OCI-LY3 (cell line): ENCODE results near the gene EMX1.

Experiments used
- H2AFZ ChIP-seq: fragments of 200-600, 300-600 bp; shearing (Covaris generic); 2 replicates; pipeline ENCODE4 v1.6.0; 2014; ENCODE audit warnings: antibody characterized with exemption, low read depth, low read length
- H3K27ac ChIP-seq: fragments of 200-600, 300-600 bp; sonication (generic); 2 replicates; pipeline ENCODE4 v1.5.1; 2014; ENCODE audit warnings: mild to moderate bottlenecking, low read length, moderate library complexity, mixed read lengths
- H3K27me3 ChIP-seq: fragments of 200-600, 300-600 bp; sonication (generic); 2 replicates; pipeline ENCODE4 v1.6.1; 2014; ENCODE audit warnings: low read depth, low read length, mixed read lengths
- H3K36me3 ChIP-seq: fragments of 200-600, 300-600 bp; sonication (generic); replicated peaks from 2 replicates; pipeline ENCODE3; 2014; ENCODE audit warnings: low read depth, low read length, mixed read lengths
- H3K4me1 ChIP-seq: fragments of 300-600, 200-600 bp; sonication (generic); 2 replicates; pipeline ENCODE4 v1.6.1; 2014; ENCODE audit warnings: low read length, mixed read lengths
- H3K4me2 ChIP-seq: fragments of 200-600, 300-600 bp; sonication (generic); 2 replicates; pipeline ENCODE4 v1.6.1; 2014; ENCODE audit warnings: low read length, mixed read lengths
- H3K4me3 ChIP-seq: fragments of 300-600, 200-600 bp; sonication (generic); 2 replicates; pipeline ENCODE4 v1.5.1; 2014; ENCODE audit warnings: antibody characterized with exemption, mild to moderate bottlenecking, low read length, moderate library complexity
- H3K79me2 ChIP-seq: fragments of 300-600, 200-600 bp; shearing (Covaris generic); 2 replicates; pipeline ENCODE4 v1.6.1; 2014; ENCODE audit warnings: mild to moderate bottlenecking, low read length, mixed read lengths
- H3K9ac ChIP-seq: fragments of 300-600, 200-600 bp; shearing (Covaris generic); 2 replicates; pipeline ENCODE4 v1.6.0; 2014; ENCODE audit warnings: mild to moderate bottlenecking, low read length, moderate library complexity
- H3K9me3 ChIP-seq: fragments of 200-600, 300-600 bp; shearing (Covaris generic); 2 replicates; pipeline ENCODE4 v1.6.1; 2014; ENCODE audit warnings: low read length, mixed read lengths; ENCODE audit not compliant: insufficient read depth
- H4K20me1 ChIP-seq: fragments of 200-600, 300-600 bp; sonication (generic); 2 replicates; pipeline ENCODE4 v1.6.1; 2016; ENCODE audit warnings: low read length, mixed read lengths; ENCODE audit not compliant: insufficient read depth
- EZH2phosphoT487 ChIP-seq: fragments of 200-600 bp; shearing (Covaris generic); IDR thresholded peaks from 2 replicates; pipeline ENCODE4 v1.6.1; 2018; ENCODE audit warnings: antibody characterized with exemption, mixed run types, low read depth
- TF ChIP-seq, protein P1 (sequence below): fragments of 200-600, 300-600 bp; sonication (generic); IDR thresholded peaks from 2 replicates; pipeline ENCODE4 v1.5.1; 2014; ENCODE audit warnings: antibody characterized with exemption, low read length, low read depth

Gene EMX1

DNA sequence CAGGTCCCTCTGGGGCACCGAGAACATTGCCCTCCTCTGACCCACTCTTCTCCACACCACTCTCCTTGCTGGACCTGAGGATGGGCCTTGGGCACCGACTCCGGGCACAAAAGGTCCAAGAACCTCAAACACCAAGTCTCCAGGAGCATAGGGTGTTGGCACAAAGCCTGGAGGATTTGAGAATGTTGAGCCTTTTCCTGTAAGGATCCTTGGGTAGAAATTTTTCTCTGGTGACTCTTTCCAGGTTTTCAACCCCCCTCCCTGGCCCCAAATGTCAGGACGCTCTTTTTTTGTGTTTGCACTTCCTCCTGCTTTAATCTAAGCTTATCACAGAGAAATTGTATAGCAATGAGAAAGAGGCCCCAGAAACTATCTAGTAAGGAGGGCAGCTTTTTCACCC lies 20.9 kb upstream of the EMX1 start:
- TF ChIP-seq, protein P1, sequence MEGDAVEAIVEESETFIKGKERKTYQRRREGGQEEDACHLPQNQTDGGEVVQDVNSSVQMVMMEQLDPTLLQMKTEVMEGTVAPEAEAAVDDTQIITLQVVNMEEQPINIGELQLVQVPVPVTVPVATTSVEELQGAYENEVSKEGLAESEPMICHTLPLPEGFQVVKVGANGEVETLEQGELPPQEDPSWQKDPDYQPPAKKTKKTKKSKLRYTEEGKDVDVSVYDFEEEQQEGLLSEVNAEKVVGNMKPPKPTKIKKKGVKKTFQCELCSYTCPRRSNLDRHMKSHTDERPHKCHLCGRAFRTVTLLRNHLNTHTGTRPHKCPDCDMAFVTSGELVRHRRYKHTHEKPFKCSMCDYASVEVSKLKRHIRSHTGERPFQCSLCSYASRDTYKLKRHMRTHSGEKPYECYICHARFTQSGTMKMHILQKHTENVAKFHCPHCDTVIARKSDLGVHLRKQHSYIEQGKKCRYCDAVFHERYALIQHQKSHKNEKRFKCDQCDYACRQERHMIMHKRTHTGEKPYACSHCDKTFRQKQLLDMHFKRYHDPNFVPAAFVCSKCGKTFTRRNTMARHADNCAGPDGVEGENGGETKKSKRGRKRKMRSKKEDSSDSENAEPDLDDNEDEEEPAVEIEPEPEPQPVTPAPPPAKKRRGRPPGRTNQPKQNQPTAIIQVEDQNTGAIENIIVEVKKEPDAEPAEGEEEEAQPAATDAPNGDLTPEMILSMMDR = no peak
- no peak for TF ChIP-seq EZH2phosphoT487
- H3K27me3 ChIP-seq = no peaks in the 10 kb centered on the region
- H3K4me2 ChIP-seq = no peak overlapping the region

DNA sequence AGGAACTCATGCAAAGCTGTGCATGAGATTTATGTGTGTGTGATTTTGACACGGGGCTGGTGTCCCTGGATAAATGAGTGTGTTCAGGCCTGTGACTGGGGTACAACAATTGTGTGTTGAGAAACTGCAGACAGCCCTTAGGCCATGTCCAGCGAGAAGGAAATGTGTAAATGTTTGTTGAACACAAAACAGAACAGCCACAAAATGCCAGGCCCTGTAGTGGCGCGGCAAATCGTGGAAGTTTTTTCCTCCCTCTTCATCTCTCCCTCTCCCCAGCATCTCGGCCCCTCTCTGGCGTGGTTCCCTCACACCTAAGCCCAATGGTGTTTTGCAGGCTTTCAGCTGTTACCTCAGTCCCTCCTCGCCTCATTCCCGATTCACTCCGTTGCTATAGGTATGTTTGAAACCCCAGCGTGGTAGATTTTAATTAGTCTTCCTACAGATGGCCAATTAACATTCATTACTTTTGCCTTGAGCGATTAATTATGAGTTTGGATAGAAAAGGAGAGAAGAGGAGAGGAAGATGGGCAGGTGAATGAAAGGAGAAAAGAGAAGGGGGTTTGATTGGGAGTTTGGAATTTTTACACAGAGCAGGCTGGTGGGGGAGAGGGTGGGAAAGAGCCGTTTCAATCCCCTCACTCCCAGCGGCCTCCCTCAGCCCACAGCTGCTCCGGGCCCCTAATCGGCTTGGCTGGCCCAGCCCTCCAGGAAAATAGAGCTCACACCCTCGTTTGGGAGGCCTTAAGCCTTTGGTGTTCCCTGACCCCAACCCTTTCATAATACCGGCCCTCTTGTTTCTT lies 19.3 kb upstream of the EMX1 start:
- no peak overlapping the region for H3K27ac ChIP-seq
- H3K79me2 ChIP-seq = no peaks in the 10 kb centered on the region
- H4K20me1 ChIP-seq = no peaks in the 10 kb centered on the region
- TF ChIP-seq, protein P1 = no peak
- TF ChIP-seq EZH2phosphoT487 = no peak
- H3K36me3 ChIP-seq = no peaks in the 10 kb centered on the region
- no peaks in the 10 kb centered on the region for H3K9me3 ChIP-seq
- peaks cover 29% of the 10 kb centered on the region for H3K4me1 ChIP-seq
- H3K4me2 ChIP-seq = no peak overlapping the region
- no peak overlapping the region for H2AFZ ChIP-seq
- no peak overlapping the region for H3K9ac ChIP-seq
- peaks cover 5% of the 10 kb centered on the region; the same call in 1 of the 2 replicates for H3K27me3 ChIP-seq
- H3K4me3 ChIP-seq = no peak overlapping the region

More for the DNA sequence above, 20.9 kb upstream of the EMX1 start:
- H3K9me3 ChIP-seq = no peaks in the 10 kb centered on the region
- H3K9ac ChIP-seq = no peak overlapping the region
- peaks cover 31% of the 10 kb centered on the region for H3K4me1 ChIP-seq
- H3K79me2 ChIP-seq = no peaks in the 10 kb centered on the region
- H3K36me3 ChIP-seq = peaks cover 4% of the 10 kb centered on the region
- no peak overlapping the region for H3K27ac ChIP-seq
- no peak overlapping the region for H3K4me3 ChIP-seq
- H4K20me1 ChIP-seq = no peaks in the 10 kb centered on the region
- no peak overlapping the region for H2AFZ ChIP-seq

DNA sequence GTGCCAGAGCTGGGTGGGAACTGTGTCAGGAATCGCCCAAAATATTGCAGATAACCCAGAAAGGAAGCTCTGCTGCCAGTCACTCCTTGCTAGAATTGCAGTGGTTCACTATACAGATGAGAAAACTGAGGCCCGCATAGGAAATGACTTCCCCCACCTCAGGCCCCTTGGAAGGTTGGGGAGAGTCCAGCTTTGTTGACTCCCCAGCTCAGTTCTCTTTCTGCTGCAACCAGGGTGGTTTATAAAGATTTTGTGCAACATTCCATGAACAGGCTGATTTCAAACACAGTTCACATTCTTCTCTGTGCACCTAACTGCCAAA lies 18.8 kb upstream of the EMX1 start:
- H3K36me3 ChIP-seq = no peaks in the 10 kb centered on the region
- no peak overlapping the region for H3K4me2 ChIP-seq
- H2AFZ ChIP-seq = no peak overlapping the region
- H3K27ac ChIP-seq = no peak overlapping the region
- H3K9me3 ChIP-seq = no peaks in the 10 kb centered on the region
- no peak for TF ChIP-seq EZH2phosphoT487
- TF ChIP-seq, protein P1 = no peak
- H3K4me1 ChIP-seq = peaks cover 23% of the 10 kb centered on the region
- H3K4me3 ChIP-seq = no peak overlapping the region
- no peaks in the 10 kb centered on the region for H4K20me1 ChIP-seq
- H3K9ac ChIP-seq = no peak overlapping the region
- H3K79me2 ChIP-seq = no peaks in the 10 kb centered on the region
- H3K27me3 ChIP-seq = peaks cover 8% of the 10 kb centered on the region; the same call in 1 of the 2 replicates

DNA sequence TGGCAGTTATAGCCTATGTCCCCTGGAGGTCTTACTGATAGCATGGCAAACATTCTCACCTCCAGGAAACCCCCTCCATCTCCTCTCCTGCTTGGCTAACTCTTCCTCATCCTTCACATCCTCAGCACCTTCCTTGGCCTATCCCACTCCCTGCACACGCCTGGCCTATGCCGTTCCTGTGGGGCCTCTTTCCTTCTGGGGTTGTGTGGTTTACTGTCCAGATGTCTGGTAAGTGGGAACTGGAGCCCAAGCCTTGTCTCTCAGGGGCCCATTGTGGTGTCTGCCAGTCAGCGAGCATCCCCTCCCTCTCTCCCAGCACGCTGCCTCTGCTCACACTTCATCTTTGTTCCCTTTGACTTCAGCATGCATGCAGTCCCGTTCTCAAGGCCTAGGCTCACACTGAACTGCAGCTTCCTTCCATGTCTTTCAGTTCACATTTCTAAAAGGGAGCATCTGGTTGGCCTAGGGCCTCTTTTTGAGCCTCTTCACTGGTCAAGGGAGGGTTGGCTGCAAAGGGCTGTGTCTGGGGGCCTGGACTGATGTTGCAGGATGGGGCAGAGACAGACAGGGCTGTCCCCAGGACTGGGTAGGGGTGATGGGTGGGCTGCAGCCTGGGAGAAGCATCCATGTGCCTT lies 17.0 kb upstream of the EMX1 start:
- TF ChIP-seq, protein P1 = no peak
- TF ChIP-seq EZH2phosphoT487 = no peak
- H2AFZ ChIP-seq = no peak overlapping the region
- no peaks in the 10 kb centered on the region for H3K9me3 ChIP-seq
- no peaks in the 10 kb centered on the region for H3K36me3 ChIP-seq
- H3K27ac ChIP-seq = no peak overlapping the region
- H3K4me2 ChIP-seq = no peak overlapping the region
- H3K9ac ChIP-seq = no peak overlapping the region
- no peak overlapping the region for H3K4me3 ChIP-seq
- peaks cover 7% of the 10 kb centered on the region for H3K4me1 ChIP-seq
- H3K27me3 ChIP-seq = peaks cover 8% of the 10 kb centered on the region; the same call in 1 of the 2 replicates
- H4K20me1 ChIP-seq = no peaks in the 10 kb centered on the region
- H3K79me2 ChIP-seq = no peaks in the 10 kb centered on the region
